SK-N-SH (cell line): ENCODE measurements around the gene PPP1R16B. TPM values are rescaled to one million over a fixed set of nuclear protein-coding genes. Genes with fewer than 3 reads are reported as not detected.

Experiments
- CTCF ChIA-PET: fragments of 300-600, 350-600 bp; formaldehyde crosslinking; extraction: SDS; loops from one replicate; lab custom pipeline; 2021; lab: Yijun Ruan, JAX
- POLR2A ChIA-PET: fragments of 350-600 bp; sonication (Branson Sonifier 250); formaldehyde crosslinking; extraction: SDS; loops from one replicate; lab custom pipeline; 2020; ENCODE audit warnings: antibody characterized with exemption, inconsistent platforms; lab: Yijun Ruan, JAX
- DNase-seq: peaks from one replicate; pipeline ENCODE4 v3.0.0; 2012
- H2AFZ ChIP-seq: fragments of 200-600 bp; sonication (generic); 2 replicates; pipeline ENCODE4 v1.8.1; 2016; ENCODE audit warnings: antibody characterized with exemption, mild to moderate bottlenecking, low read depth
- H3F3A ChIP-seq: fragments of 200-600 bp; sonication (generic); replicated peaks from 2 replicates; pipeline ENCODE3; 2016; ENCODE audit warnings: antibody characterized with exemption, mild to moderate bottlenecking; ENCODE audit not compliant: insufficient read depth
- H3K27ac ChIP-seq, 2 experiments: fragments of 200-500 bp in 1 of 2; fragments of 200-600 bp in 1 of 2; sonication (Bioruptor generic) in 1 of 2; sonication (generic), shearing (Covaris generic) in 1 of 2; 2 replicates each; pipeline versions ENCODE4 v1.5.1 to v1.6.1; 2014 to 2016; ENCODE audit warnings: low read depth in 2 of 2, inconsistent platforms in 1 of 2, low read length in 1 of 2, mild to moderate bottlenecking in 1 of 2, mixed read lengths in 1 of 2
- H3K27me3 ChIP-seq: fragments of 200-600 bp; sonication (generic), shearing (Covaris generic); 2 replicates; pipeline ENCODE4 v1.6.1; 2016; ENCODE audit warnings: mixed run types; ENCODE audit not compliant: insufficient read depth
- H3K36me3 ChIP-seq, 2 experiments: fragments of 200-500 bp in 1 of 2; fragments of 200-600 bp in 1 of 2; sonication (Bioruptor generic) in 1 of 2; sonication (generic) in 1 of 2; replicated peaks in 1 of 2; 2 replicates each; pipeline versions ENCODE3 to v1.5.1; 2014 to 2016; ENCODE audit warnings: low read length in 1 of 2, mild to moderate bottlenecking in 1 of 2; ENCODE audit not compliant: insufficient read depth in 2 of 2, control insufficient read depth in 1 of 2
- H3K4me1 ChIP-seq, 2 experiments: fragments of 200-500 bp in 1 of 2; fragments of 200-600 bp in 1 of 2; sonication (Bioruptor generic) in 1 of 2; sonication (generic), shearing (Covaris generic) in 1 of 2; 2 replicates each; pipeline versions ENCODE4 v1.5.1 to v1.6.1; 2014 to 2016; ENCODE audit warnings: low read depth in 1 of 2, low read length in 1 of 2, mixed run types in 1 of 2; ENCODE audit not compliant: insufficient read depth in 2 of 2, control insufficient read depth in 1 of 2
- H3K4me2 ChIP-seq: fragments of 200-600 bp; sonication (generic), shearing (Covaris generic); 2 replicates; pipeline ENCODE4 v1.6.1; 2017; ENCODE audit warnings: mixed run types
- H3K4me3 ChIP-seq, 2 experiments: fragments of 200-500 bp in 1 of 2; fragments of 200-600 bp in 1 of 2; sonication (Bioruptor generic) in 1 of 2; sonication (generic), shearing (Covaris generic) in 1 of 2; 2 replicates each; pipeline versions ENCODE4 v1.5.1 to v1.8.1; 2014 to 2016; ENCODE audit warnings: low read depth in 2 of 2, inconsistent platforms in 1 of 2, low read length in 1 of 2, mild to moderate bottlenecking in 1 of 2, mixed read lengths in 1 of 2, moderate library complexity in 1 of 2
- H3K79me2 ChIP-seq: fragments of 200-600 bp; sonication (generic); 2 replicates; pipeline ENCODE4 v1.8.1; 2017; ENCODE audit warnings: mild to moderate bottlenecking; ENCODE audit not compliant: insufficient read depth
- H3K9ac ChIP-seq: fragments of 200-600 bp; sonication (generic); 2 replicates; pipeline ENCODE4 v1.6.1; 2017; ENCODE audit warnings: mixed run types
- H3K9me2 ChIP-seq: fragments of 200-600 bp; sonication (generic); 2 replicates; pipeline ENCODE4 v1.6.1; 2017; ENCODE audit warnings: mixed run types
- H3K9me3 ChIP-seq: fragments of 200-600 bp; sonication (generic); 2 replicates; pipeline ENCODE4 v1.6.1; 2017; ENCODE audit warnings: mixed run types, mild to moderate bottlenecking, moderate library complexity
- H4K20me1 ChIP-seq: fragments of 200-600 bp; sonication (generic); 2 replicates; pipeline ENCODE4 v1.6.1; 2017; ENCODE audit warnings: mild to moderate bottlenecking, mixed run types; ENCODE audit not compliant: insufficient read depth
- CHD2 ChIP-seq: fragments of 150-350 bp; IDR thresholded peaks from 2 replicates; pipeline ENCODE4 v1.6.1; 2018; ENCODE audit warnings: low read length; ENCODE audit not compliant: partially characterized antibody
- CTCF ChIP-seq: fragments of 200-600 bp; sonication (generic); IDR thresholded peaks from 2 replicates; pipeline ENCODE4 v1.6.1; 2017; ENCODE audit warnings: antibody characterized with exemption, mild to moderate bottlenecking, moderate library complexity
- ELF1 ChIP-seq: IDR thresholded peaks from 2 replicates; pipeline ENCODE4 v1.4.0; 2012
- FOXJ3 ChIP-seq: sonication (generic); formaldehyde crosslinking; IDR thresholded peaks from 2 replicates; pipeline ENCODE4 v1.5.1; 2020; ENCODE audit warnings: mild to moderate bottlenecking, missing genetic modification reagents
- MEF2A ChIP-seq: IDR thresholded peaks from 2 replicates; pipeline ENCODE4 v1.4.0; 2012; ENCODE audit warnings: low read depth, borderline replicate concordance
- MXI1 ChIP-seq: IDR thresholded peaks from 2 replicates; pipeline ENCODE4 v1.6.1; 2012; ENCODE audit warnings: mild to moderate bottlenecking, low read depth, low read length, improper control_type of control experiment
- NFIC ChIP-seq: IDR thresholded peaks from 2 replicates; pipeline ENCODE4 v1.4.0; 2012; ENCODE audit warnings: borderline replicate concordance
- RAD21 ChIP-seq: IDR thresholded peaks from 2 replicates; pipeline ENCODE4 v1.6.1; 2012; ENCODE audit warnings: mild to moderate bottlenecking, low read length
- RCOR1 ChIP-seq: fragments of 150-350 bp; IDR thresholded peaks from 2 replicates; pipeline ENCODE4 v1.6.1; 2017; ENCODE audit warnings: antibody characterized with exemption, low read length
- SMC3 ChIP-seq: IDR thresholded peaks from 2 replicates; pipeline ENCODE4 v1.6.1; 2012; ENCODE audit warnings: low read depth, low read length, improper control_type of control experiment
- TEAD4 ChIP-seq: IDR thresholded peaks from 2 replicates; pipeline ENCODE4 v1.4.0; 2012; ENCODE audit warnings: mild to moderate bottlenecking, borderline replicate concordance; ENCODE audit not compliant: insufficient read depth
- USF1 ChIP-seq: IDR thresholded peaks from 2 replicates; pipeline ENCODE4 v1.4.0; 2012; ENCODE audit warnings: low read depth, borderline replicate concordance
- YY1 ChIP-seq: IDR thresholded peaks from 2 replicates; pipeline ENCODE4 v1.4.0; 2012; ENCODE audit warnings: low read depth, mild to moderate bottlenecking
- ZBTB33 ChIP-seq: IDR thresholded peaks from 2 replicates; pipeline ENCODE4 v1.4.0; 2012; ENCODE audit warnings: low read depth, borderline replicate concordance
- whole genome bisulfite sequencing: methylation state at CpG from one replicate; pipeline ENCODE4 v1.1.6; 2017; ENCODE audit warnings: low lambda C conversion rate; 5-methylcytosine and 5-hydroxymethylcytosine counted together
- polyA plus RNA-seq, 3 experiments: library from polyadenylated mRNA; depleted of rRNA; stranded (reverse); fragments of >200 nt; gene quantifications; 2 replicates each; pipeline ENCODE4 v1.2.3, GENCODE V29; 2012

Gene PPP1R16B
- polyA plus RNA-seq, 1 of the 3 experiments (the other 2 are of a cell fraction): 0.28 TPM

GRCh38 chr20:38866265-38867061 is 61.0 kb downstream of the PPP1R16B start (continued):
- TF ChIP-seq CTCF (no peak), CHD2 (peak; percentile 67), ELF1 (no peak), RAD21 (peak; percentile 37; the same call in 1 of the 2 replicates)
- TF ChIP-seq, all 33 proteins: peak for 7

GRCh38 chr20:38867062-38867359 is 61.5 kb downstream of the PPP1R16B start:
- Histone ChIP-seq H3K36me3 (no peaks in the 10 kb centered on the region), H3K9me2 (no peaks in the 10 kb centered on the region), H3K9me3 (no peaks in the 10 kb centered on the region), H3K4me1 (peaks cover 0 to 64% of the 10 kb centered on the region in 2 experiments; a peak in 2 of 4 replicates), H3K4me3 (no peak overlapping the region), H4K20me1 (no peaks in the 10 kb centered on the region), H3K4me2 (no peak overlapping the region), H3K79me2 (no peaks in the 10 kb centered on the region), H2AFZ (no peak overlapping the region), H3K27ac (peak overlapping the region in 1 of 2 experiments; percentile 99; a peak in 2 of 4 replicates), H3K27me3 (no peaks in the 10 kb centered on the region; the same call in 1 of the 2 replicates), H3F3A (no peaks in the 10 kb centered on the region), H3K9ac (no peak overlapping the region)
- peak; percentile 63 for DNase-seq
- no peak for TF ChIP-seq NFIC
- no peak for TF ChIP-seq YY1
- TF ChIP-seq RCOR1: peak; percentile 2; the same call in 1 of the 2 replicates
- TF ChIP-seq SMC3: no peak
- no peak for TF ChIP-seq TEAD4
- TF ChIP-seq ELF1: no peak
- no peak for TF ChIP-seq CTCF
- no peak for TF ChIP-seq MEF2A
- no peak for TF ChIP-seq ZBTB33
- TF ChIP-seq MXI1: no peak
- peak; percentile 77; the same call in 1 of the 2 replicates for TF ChIP-seq FOXJ3 (CRISPR knock-in tag)
- TF ChIP-seq USF1: no peak
- CTCF ChIA-PET: interaction anchor here (0.6 to 1.8 kb wide), 7 partner anchors 8 to 1632 kb away, joined by 3 to 6 read pairs (median 5); partner anchors contain the start of genes PPP1R16B and SLC32A1
- POLR2A ChIA-PET: interaction anchor here (1.1 to 2.9 kb wide), 6 partner anchors 8 to 62 kb away, joined by 3 to 16 read pairs (median 8); partner anchors contain the start of gene PPP1R16B
- WGBS: 26% methylated on average over 4 of the region's 4 CpGs
